Type B pancreatic cell (in vitro differentiated cells): ENCODE data around the gene ACAP2. TPM values are rescaled to one million over a fixed set of nuclear protein-coding genes. Genes with fewer than 3 reads are reported as not detected.
A peak's percentile ranks its signal among the peaks of the same experiment; 100 is the strongest.

Experiments used
- DNase-seq: peaks from one replicate; pipeline ENCODE4 v3.0.0; 2021; ENCODE audit warnings: mixed read lengths; ENCODE audit not compliant: unreplicated experiment; ENCODE audit errors: extremely low spot score
- H3K27ac Mint-ChIP-seq: 2 replicates; pipeline ENCODE4 v1.8.0; 2021; ENCODE audit warnings: mild to moderate bottlenecking, mixed read lengths
- H3K27me3 Mint-ChIP-seq: 2 replicates; pipeline ENCODE4 v1.8.0; 2021; ENCODE audit warnings: mixed read lengths
- H3K36me3 Mint-ChIP-seq: 2 replicates; pipeline ENCODE4 v1.8.0; 2021; ENCODE audit warnings: mixed read lengths
- H3K4me1 Mint-ChIP-seq: one replicate; pipeline ENCODE4 v1.8.0; 2021; ENCODE audit warnings: mixed read lengths; ENCODE audit not compliant: unreplicated experiment
- H3K4me3 Mint-ChIP-seq: 2 replicates; pipeline ENCODE4 v1.8.0; 2021; ENCODE audit warnings: mild to moderate bottlenecking, mixed read lengths
- H3K9me3 Mint-ChIP-seq: 2 replicates; pipeline ENCODE4 v1.8.0; 2021; ENCODE audit warnings: mixed read lengths
- total RNA-seq: library from RNA; stranded (reverse); gene quantifications from 2 replicates; pipeline ENCODE4 v1.2.1, GENCODE V29; 2021; ENCODE audit warnings: low replicate concordance
- TF ChIP-seq, protein P1 (sequence below): fragments of 200-600 bp; sonication (generic); conservative IDR thresholded peaks from 2 replicates; pipeline ENCODE4 v1.5.0; 2021; ENCODE audit warnings: antibody characterized with exemption, mild to moderate bottlenecking

The ACAP2 gene
- total RNA-seq, 1 donor from 2014 or later: 36.6 TPM

DNA sequence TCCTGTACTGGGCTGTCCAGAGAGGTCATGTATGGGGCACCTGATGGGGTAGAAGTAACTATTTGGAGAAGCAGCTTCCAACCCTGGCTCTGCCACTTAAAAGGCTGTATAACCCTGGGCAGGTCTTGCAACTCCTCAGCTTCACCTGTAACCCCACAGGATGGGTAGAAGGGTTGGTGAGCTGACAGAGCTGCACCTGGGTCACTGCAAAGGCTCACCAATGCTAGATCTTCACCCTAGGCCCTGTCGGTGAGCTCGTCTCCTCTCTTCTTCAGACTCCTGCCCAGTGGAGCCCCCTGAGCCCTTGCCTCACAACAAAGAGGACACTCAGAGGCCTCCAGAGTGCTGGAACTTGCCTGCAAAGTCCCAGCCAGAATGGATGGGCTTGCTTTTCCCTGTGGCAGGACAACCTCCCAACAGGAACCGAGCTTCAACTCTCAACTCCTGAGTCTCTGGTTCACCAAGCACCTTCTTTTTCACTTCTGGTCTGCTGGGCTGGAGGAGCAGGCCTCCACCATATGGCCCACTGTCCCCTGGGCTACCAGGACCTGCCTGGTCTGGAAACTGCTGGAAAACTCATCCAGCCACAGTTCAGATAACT, 217.7 kb downstream of the ACAP2 start:
- Mint-ChIP-seq H3K27ac (no peak overlapping the region), H3K27me3 (no peaks in the 10 kb centered on the region), H3K4me3 (no peak overlapping the region), H3K9me3 (peaks cover 8% of the 10 kb centered on the region), H3K36me3 (peaks cover 20% of the 10 kb centered on the region), H3K4me1 (peaks cover 18% of the 10 kb centered on the region)
- TF ChIP-seq, protein P1, sequence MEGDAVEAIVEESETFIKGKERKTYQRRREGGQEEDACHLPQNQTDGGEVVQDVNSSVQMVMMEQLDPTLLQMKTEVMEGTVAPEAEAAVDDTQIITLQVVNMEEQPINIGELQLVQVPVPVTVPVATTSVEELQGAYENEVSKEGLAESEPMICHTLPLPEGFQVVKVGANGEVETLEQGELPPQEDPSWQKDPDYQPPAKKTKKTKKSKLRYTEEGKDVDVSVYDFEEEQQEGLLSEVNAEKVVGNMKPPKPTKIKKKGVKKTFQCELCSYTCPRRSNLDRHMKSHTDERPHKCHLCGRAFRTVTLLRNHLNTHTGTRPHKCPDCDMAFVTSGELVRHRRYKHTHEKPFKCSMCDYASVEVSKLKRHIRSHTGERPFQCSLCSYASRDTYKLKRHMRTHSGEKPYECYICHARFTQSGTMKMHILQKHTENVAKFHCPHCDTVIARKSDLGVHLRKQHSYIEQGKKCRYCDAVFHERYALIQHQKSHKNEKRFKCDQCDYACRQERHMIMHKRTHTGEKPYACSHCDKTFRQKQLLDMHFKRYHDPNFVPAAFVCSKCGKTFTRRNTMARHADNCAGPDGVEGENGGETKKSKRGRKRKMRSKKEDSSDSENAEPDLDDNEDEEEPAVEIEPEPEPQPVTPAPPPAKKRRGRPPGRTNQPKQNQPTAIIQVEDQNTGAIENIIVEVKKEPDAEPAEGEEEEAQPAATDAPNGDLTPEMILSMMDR: no peak
- peak; percentile 55 for DNase-seq

Other genes with a start within 250 kb of the ACAP2 start
- gene XXYLT1, start 171.9 kb downstream of the ACAP2 start, total RNA-seq: 10.4 and 27.0 TPM in 2 replicates
- 25.7 and 37.5 TPM in 2 replicates for gene PPP1R2, start 100.3 kb upstream of the ACAP2 start, total RNA-seq
- gene APOD, start 140.9 kb upstream of the ACAP2 start, total RNA-seq: 0.57 and 1.6 TPM in 2 replicates